Nephron progenitor cell (in vitro differentiated cells): ENCODE measurements around the gene SPG11.
A peak's percentile ranks its signal among the peaks of the same experiment; 100 is the strongest.
"Not testable (repeated sequence)": the region's sequence is repeated elsewhere in the genome, so short reads cannot be mapped to it uniquely, and the experiment has no call there.

Experiments
- DNase-seq: peaks from one replicate; pipeline ENCODE4 v3.0.0; 2021
- H3K27ac Mint-ChIP-seq: 2 replicates; pipeline ENCODE4 v1.8.0; 2021; ENCODE audit warnings: mild to moderate bottlenecking, moderate library complexity, mixed read lengths
- H3K27me3 Mint-ChIP-seq: 2 replicates; pipeline ENCODE4 v1.8.0; 2021; ENCODE audit warnings: mild to moderate bottlenecking, low read depth, mixed read lengths; ENCODE audit not compliant: poor library complexity
- H3K36me3 Mint-ChIP-seq: 2 replicates; pipeline ENCODE4 v1.8.0; 2021; ENCODE audit warnings: low read depth, mixed read lengths
- H3K4me1 Mint-ChIP-seq: 2 replicates; pipeline ENCODE4 v1.8.0; 2021; ENCODE audit warnings: mixed read lengths
- H3K4me3 Mint-ChIP-seq: 2 replicates; pipeline ENCODE4 v1.8.0; 2021; ENCODE audit warnings: mild to moderate bottlenecking, moderate library complexity, mixed read lengths
- H3K9me3 Mint-ChIP-seq: 2 replicates; pipeline ENCODE4 v1.8.0; 2021; ENCODE audit warnings: mild to moderate bottlenecking, moderate library complexity, mixed read lengths
- CTCF ChIP-seq: fragments of 200-600 bp; sonication (generic); IDR thresholded peaks from 2 replicates; pipeline ENCODE4 v1.5.0; 2021; ENCODE audit warnings: antibody characterized with exemption

SPG11 gene

GRCh38 chr15:44697014-44697413, 33.6 kb upstream of the SPG11 start:
- peaks cover 15% of the 10 kb centered on the region for H3K4me1 Mint-ChIP-seq
- H3K9me3 Mint-ChIP-seq: peaks cover 19% of the 10 kb centered on the region
- no peak for TF ChIP-seq CTCF
- DNase-seq: no peak
- H3K27ac Mint-ChIP-seq: no peak overlapping the region
- H3K36me3 Mint-ChIP-seq: no peaks in the 10 kb centered on the region
- H3K27me3 Mint-ChIP-seq: peaks cover 15% of the 10 kb centered on the region
- no peak overlapping the region for H3K4me3 Mint-ChIP-seq

DNA sequence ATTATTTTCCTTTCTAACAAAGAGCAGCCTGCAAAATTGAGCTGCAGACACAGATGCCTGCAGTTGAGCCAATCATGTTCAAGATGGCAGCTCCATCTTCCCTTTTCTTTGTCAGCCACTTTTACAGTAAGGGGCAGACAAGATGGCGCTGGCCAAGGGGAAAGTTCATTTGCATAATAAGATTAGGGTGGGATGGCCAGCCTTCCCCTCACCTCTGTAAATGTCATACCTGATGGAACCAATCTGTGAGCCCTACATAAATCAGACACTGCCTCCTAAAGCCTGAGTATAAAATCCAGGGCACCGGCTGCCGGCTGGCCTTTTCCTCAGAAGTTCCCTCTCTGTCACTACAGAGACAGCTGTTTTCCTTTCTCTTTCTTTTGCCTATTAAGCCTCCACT, 31.8 kb upstream of the SPG11 start:
- Mint-ChIP-seq H3K36me3 (no peaks in the 10 kb centered on the region), H3K4me1 (peaks cover 15% of the 10 kb centered on the region), H3K27me3 (peaks cover 15% of the 10 kb centered on the region), H3K27ac (no peak overlapping the region), H3K4me3 (no peak overlapping the region), H3K9me3 (peaks cover 6% of the 10 kb centered on the region)
- TF ChIP-seq CTCF: no peak
- no peak for DNase-seq

- Mint-ChIP-seq H3K4me1 (peaks cover 15% of the 10 kb centered on the region), H3K36me3 (no peaks in the 10 kb centered on the region), H3K27ac (no peak overlapping the region), H3K9me3 (peaks cover 2% of the 10 kb centered on the region), H3K27me3 (peaks cover 10% of the 10 kb centered on the region), H3K4me3 (no peak overlapping the region)
- no peak for DNase-seq
- TF ChIP-seq CTCF: no peak
Measured at GRCh38 chr15:44694416-44694815, 31.0 kb upstream of the SPG11 start.

DNA sequence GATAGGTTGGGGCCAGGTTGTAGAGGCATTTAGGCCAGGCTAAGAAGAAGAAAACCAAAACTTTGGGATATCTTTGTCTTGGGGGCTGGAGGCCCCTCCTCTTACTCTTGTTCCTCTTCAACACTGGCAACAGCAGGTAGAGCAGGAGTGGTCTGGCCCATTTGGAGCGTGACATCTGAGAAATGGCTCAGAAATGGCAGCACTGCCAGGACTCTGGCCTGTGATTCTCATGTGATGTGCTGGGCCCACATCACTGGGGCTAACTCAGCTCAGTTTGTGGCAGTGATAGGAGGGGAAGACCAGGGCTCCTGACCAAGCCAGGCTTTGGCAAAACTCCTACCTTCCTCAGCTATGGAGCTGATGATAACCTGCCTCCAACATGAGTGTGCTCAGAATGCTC, 29.2 kb upstream of the SPG11 start:
- TF ChIP-seq CTCF: no peak
- peaks cover 19% of the 10 kb centered on the region for H3K9me3 Mint-ChIP-seq
- H3K4me1 Mint-ChIP-seq: peaks cover 15% of the 10 kb centered on the region
- H3K36me3 Mint-ChIP-seq: peaks cover 2% of the 10 kb centered on the region
- no peak overlapping the region for H3K4me3 Mint-ChIP-seq
- no peak overlapping the region for H3K27ac Mint-ChIP-seq
- peaks cover 4% of the 10 kb centered on the region for H3K27me3 Mint-ChIP-seq
- DNase-seq: no peak

DNA sequence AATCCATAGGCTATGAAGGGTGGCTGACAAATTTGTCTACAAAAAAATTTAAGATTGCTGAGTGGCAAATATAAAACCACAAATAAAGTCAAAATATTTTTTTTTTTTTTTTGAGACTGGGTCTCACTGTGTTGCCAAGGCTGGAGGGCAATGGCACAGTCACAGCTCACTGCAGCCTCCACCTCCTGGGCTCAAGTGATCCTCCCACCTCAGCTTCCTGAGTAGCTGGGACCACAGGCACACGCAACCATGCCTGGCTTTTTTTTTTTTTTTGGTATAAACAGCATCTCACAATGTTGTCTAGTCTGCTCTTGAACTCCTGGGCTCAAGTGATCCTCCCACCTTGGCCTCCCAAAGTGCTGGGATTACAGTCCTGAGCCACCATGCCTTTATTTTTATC, 26.8 kb upstream of the SPG11 start:
- not testable (repeated sequence) for H3K27ac Mint-ChIP-seq, DNase-seq, H3K4me3 Mint-ChIP-seq, H3K4me1 Mint-ChIP-seq, H3K36me3 Mint-ChIP-seq, H3K27me3 Mint-ChIP-seq
- peaks cover 34% of the 10 kb centered on the region for H3K9me3 Mint-ChIP-seq

GRCh38 chr15:44689318-44689717, 25.9 kb upstream of the SPG11 start:
- H3K36me3 Mint-ChIP-seq, H3K27ac Mint-ChIP-seq, DNase-seq, H3K4me3 Mint-ChIP-seq, H3K4me1 Mint-ChIP-seq, H3K27me3 Mint-ChIP-seq: not testable (repeated sequence)
- H3K9me3 Mint-ChIP-seq: peaks cover 38% of the 10 kb centered on the region

- Mint-ChIP-seq H3K4me3 (peak overlapping the region; percentile 60), H3K9me3 (peaks cover 35% of the 10 kb centered on the region)
Measured at GRCh38 chr15:44682809-44683682, 19.6 kb upstream of the SPG11 start.

More at GRCh38 chr15:44682809-44683682, 19.6 kb upstream of the SPG11 start:
- H3K36me3 Mint-ChIP-seq: not testable (repeated sequence)
- Mint-ChIP-seq H3K27me3 (peaks cover 11% of the 10 kb centered on the region), H3K4me1 (peaks cover 43% of the 10 kb centered on the region), H3K27ac (peak overlapping the region; percentile 40)
- peak; percentile 57 for DNase-seq
